ENCODE data around the gene PHLDB3. TPM values are rescaled to one million over a fixed set of nuclear protein-coding genes. Genes with fewer than 3 reads are reported as not detected.
A peak's percentile ranks its signal among the peaks of the same experiment; 100 is the strongest.

PHLDB3 gene
- total RNA-seq, 4 donors from 2014 or later = 10.2 to 28.7 (median 16.5) TPM

- intact Hi-C loops (cut with DNase I; ENCODE audit: low total_unique reads) = no loop called here
- 87% methylated on average over 4 of the region's 4 CpGs; no CpG with 5 or more reads in 1 of the 2 donors for WGBS, 2 donors (ENCODE audit: low coverage in 1 of 2)
These were observed 36.0 kb downstream of the PHLDB3 start for GRCh38 chr19:43468354-43469159.

GRCh38 chr19:43467730-43468129, 36.8 kb downstream of the PHLDB3 start:
- TF ChIP-seq CTCF (IDR thresholded peaks at IDR 0.05) (no peak), EP300 (IDR thresholded peaks at IDR 0.05; ENCODE audit: low read depth) (no peak), POLR2A (IDR thresholded peaks at IDR 0.05) (no peak), POLR2AphosphoS5 (IDR thresholded peaks at IDR 0.05) (no peak)
- no peak overlapping the region for H3K4me3 ChIP-seq
- no peak for DNase-seq
- H3K27ac ChIP-seq = peak overlapping the region in 1 of 4 donors; percentile 18
- WGBS, 2 donors (ENCODE audit: low coverage in 1 of 2) = 58 to 67% methylated on average over 3 to 4 of the region's 4 CpGs
- in situ Hi-C loops (cut with MboI; ENCODE audit: low pct_ligation_motif_present in 1 of 4, low pct_unique_long_range_greater_than_20kb in 1 of 4, low sequenced_read_pairs in 3 of 4) (no loop called here), intact Hi-C loops (cut with DNase I; ENCODE audit: low total_unique reads) (no loop called here)
- H3K9me3 ChIP-seq = no peaks in the 10 kb centered on the region
- peaks cover 3 to 31% (median 11%) of the 10 kb centered on the region in 4 donors for H3K4me1 ChIP-seq
- no peaks in the 10 kb centered on the region for H3K36me3 ChIP-seq
- H3K27me3 ChIP-seq = no peaks in the 10 kb centered on the region

More at GRCh38 chr19:43468354-43469159, 36.0 kb downstream of the PHLDB3 start:
- TF ChIP-seq POLR2AphosphoS5 (IDR thresholded peaks at IDR 0.05) (no peak), CTCF (IDR thresholded peaks at IDR 0.05) (peak in 1 of 5 experiments; percentile 14)
- peak overlapping the region in 1 of 4 donors; percentile 18 for H3K27ac ChIP-seq
- no peak overlapping the region for H3K4me3 ChIP-seq
- in situ Hi-C loops (cut with MboI; ENCODE audit: low pct_ligation_motif_present in 1 of 4, low pct_unique_long_range_greater_than_20kb in 1 of 4, low sequenced_read_pairs in 3 of 4) = no loop called here
- H3K4me1 ChIP-seq = peaks cover 3 to 29% (median 9%) of the 10 kb centered on the region in 4 donors
- no peaks in the 10 kb centered on the region for H3K9me3 ChIP-seq
- H3K27me3 ChIP-seq = no peaks in the 10 kb centered on the region
- no peaks in the 10 kb centered on the region for H3K36me3 ChIP-seq
- no peak for DNase-seq

- Histone ChIP-seq H3K27ac (no peak overlapping the region), H3K36me3 (no peaks in the 10 kb centered on the region), H3K4me1 (peaks cover 3 to 36% (median 12%) of the 10 kb centered on the region in 4 donors), H3K27me3 (no peaks in the 10 kb centered on the region), H3K9me3 (no peaks in the 10 kb centered on the region), H3K4me3 (no peak overlapping the region)
- TF ChIP-seq POLR2AphosphoS5 (IDR thresholded peaks at IDR 0.05) = no peak
- TF ChIP-seq EP300 (IDR thresholded peaks at IDR 0.05; ENCODE audit: low read depth) = no peak
- TF ChIP-seq POLR2A (IDR thresholded peaks at IDR 0.05) = no peak
- TF ChIP-seq CTCF (IDR thresholded peaks at IDR 0.05) = no peak
- no peak for DNase-seq
- 62 to 80% methylated on average over 5 to 6 of the region's 6 CpGs for WGBS, 2 donors (ENCODE audit: low coverage in 1 of 2)
- intact Hi-C loops (cut with DNase I; ENCODE audit: low total_unique reads) (no loop called here), in situ Hi-C loops (cut with MboI; ENCODE audit: low pct_ligation_motif_present in 1 of 4, low pct_unique_long_range_greater_than_20kb in 1 of 4, low sequenced_read_pairs in 3 of 4) (no loop called here)
These were observed 37.3 kb downstream of the PHLDB3 start for GRCh38 chr19:43467276-43467675.

GRCh38 chr19:43466793-43467192, 37.8 kb downstream of the PHLDB3 start:
- in situ Hi-C loops (cut with MboI; ENCODE audit: low pct_ligation_motif_present in 1 of 4, low pct_unique_long_range_greater_than_20kb in 1 of 4, low sequenced_read_pairs in 3 of 4) = no loop called here
- Histone ChIP-seq H3K9me3 (no peaks in the 10 kb centered on the region), H3K4me3 (no peak overlapping the region), H3K27ac (no peak overlapping the region), H3K27me3 (no peaks in the 10 kb centered on the region), H3K36me3 (no peaks in the 10 kb centered on the region), H3K4me1 (peaks cover 3 to 37% (median 12%) of the 10 kb centered on the region in 4 donors)
- 90 to 91% methylated on average over 1 of the region's 1 CpG for WGBS, 2 donors (ENCODE audit: low coverage in 1 of 2)
- TF ChIP-seq POLR2AphosphoS5 (IDR thresholded peaks at IDR 0.05) (no peak), EP300 (IDR thresholded peaks at IDR 0.05; ENCODE audit: low read depth) (no peak), POLR2A (IDR thresholded peaks at IDR 0.05) (no peak), CTCF (IDR thresholded peaks at IDR 0.05) (no peak)
- DNase-seq = no peak
- intact Hi-C loops (cut with DNase I; ENCODE audit: low total_unique reads) = no loop called here
